ENCODE data around the gene APOE. TPM values are rescaled to one million over a fixed set of nuclear protein-coding genes. Genes with fewer than 3 reads are reported as not detected.

The APOE gene
- total RNA-seq, 1 donor from 2014 or later = 89.0 TPM

DNA sequence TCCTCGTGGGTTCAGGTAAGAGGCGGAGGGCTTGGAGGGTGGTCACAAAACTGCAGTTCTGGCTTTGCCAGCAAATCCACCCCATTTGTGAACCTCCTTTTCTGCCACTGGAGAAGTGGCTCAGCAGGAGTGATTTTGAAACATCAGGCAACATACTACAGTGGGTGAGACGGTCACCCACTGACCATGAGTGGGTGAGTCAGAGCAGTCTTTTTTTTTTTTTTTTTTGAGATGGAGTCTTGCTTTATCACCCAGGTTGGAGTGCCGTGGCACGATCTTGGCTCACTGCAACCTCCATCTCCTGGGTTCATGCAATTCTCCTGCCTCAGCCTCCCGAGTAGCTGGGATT lies 11.6 kb upstream of the APOE start:
- Histone ChIP-seq H3K36me3 (ENCODE audit: control insufficient read depth, insufficient read depth, low read length) (peaks cover 8% of the 10 kb centered on the region), H3K4me3 (ENCODE audit: low read depth, low read length) (no peak overlapping the region), H3K27me3 (ENCODE audit: control insufficient read depth, insufficient read depth, low read length) (no peaks in the 10 kb centered on the region)
- DNase-seq (ENCODE audit: low read depth) = no peak
- TF ChIP-seq, protein P1, sequence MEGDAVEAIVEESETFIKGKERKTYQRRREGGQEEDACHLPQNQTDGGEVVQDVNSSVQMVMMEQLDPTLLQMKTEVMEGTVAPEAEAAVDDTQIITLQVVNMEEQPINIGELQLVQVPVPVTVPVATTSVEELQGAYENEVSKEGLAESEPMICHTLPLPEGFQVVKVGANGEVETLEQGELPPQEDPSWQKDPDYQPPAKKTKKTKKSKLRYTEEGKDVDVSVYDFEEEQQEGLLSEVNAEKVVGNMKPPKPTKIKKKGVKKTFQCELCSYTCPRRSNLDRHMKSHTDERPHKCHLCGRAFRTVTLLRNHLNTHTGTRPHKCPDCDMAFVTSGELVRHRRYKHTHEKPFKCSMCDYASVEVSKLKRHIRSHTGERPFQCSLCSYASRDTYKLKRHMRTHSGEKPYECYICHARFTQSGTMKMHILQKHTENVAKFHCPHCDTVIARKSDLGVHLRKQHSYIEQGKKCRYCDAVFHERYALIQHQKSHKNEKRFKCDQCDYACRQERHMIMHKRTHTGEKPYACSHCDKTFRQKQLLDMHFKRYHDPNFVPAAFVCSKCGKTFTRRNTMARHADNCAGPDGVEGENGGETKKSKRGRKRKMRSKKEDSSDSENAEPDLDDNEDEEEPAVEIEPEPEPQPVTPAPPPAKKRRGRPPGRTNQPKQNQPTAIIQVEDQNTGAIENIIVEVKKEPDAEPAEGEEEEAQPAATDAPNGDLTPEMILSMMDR (IDR thresholded peaks at IDR 0.05; ENCODE audit: insufficient read depth, low read length, poor library complexity, severe bottlenecking) = no peak

DNA sequence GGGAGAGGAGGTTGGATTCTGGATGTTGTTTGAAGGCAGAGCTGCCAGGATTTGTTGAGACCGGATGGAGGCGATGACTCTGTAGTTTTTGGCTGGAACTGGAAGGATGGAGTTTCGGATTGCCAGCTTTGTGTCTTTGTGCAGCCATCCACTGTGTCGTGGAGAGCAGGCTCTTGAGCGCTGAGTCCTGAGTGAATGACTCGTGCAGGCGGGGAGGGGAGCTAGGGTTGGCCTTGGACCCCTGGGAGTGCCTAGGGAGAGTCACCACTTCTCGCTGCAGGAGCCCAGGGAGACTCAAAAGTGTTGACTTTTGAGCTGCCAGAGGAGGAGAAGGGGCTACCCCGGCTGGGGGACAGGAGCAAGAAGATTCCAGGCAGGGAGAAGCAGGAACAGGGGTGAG lies 10.7 kb upstream of the APOE start:
- TF ChIP-seq, protein P1 (IDR thresholded peaks at IDR 0.05; ENCODE audit: insufficient read depth, low read length, poor library complexity, severe bottlenecking) = no peak
- Histone ChIP-seq H3K36me3 (ENCODE audit: control insufficient read depth, insufficient read depth, low read length) (peaks cover 8% of the 10 kb centered on the region), H3K4me3 (ENCODE audit: low read depth, low read length) (no peak overlapping the region), H3K27me3 (ENCODE audit: control insufficient read depth, insufficient read depth, low read length) (no peaks in the 10 kb centered on the region)
- DNase-seq (ENCODE audit: low read depth) = no peak

DNA sequence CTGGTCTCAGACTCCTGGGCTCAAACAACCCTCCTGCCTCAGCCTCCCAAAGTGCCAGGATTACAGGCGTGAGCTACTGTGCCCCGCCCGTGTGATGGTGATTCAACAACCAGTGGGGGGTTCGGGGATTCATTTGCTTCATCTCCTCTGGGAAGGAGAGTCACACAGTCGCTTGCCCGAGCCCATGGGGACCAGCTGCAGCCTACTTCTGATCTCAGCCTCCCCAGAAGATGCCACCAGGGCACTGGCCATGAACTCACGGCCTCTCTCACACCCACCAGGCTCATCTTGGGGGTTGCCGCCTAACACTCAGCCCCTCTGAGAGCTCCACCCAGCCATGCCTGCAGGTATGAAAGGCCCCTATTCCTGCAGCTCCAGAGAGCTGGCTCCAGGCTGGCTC lies 7.8 kb upstream of the APOE start:
- no peak for DNase-seq (ENCODE audit: low read depth)
- TF ChIP-seq, protein P1 (IDR thresholded peaks at IDR 0.05; ENCODE audit: insufficient read depth, low read length, poor library complexity, severe bottlenecking) = no peak
- Histone ChIP-seq H3K36me3 (ENCODE audit: control insufficient read depth, insufficient read depth, low read length) (peaks cover 9% of the 10 kb centered on the region), H3K4me3 (ENCODE audit: low read depth, low read length) (no peak overlapping the region), H3K27me3 (ENCODE audit: control insufficient read depth, insufficient read depth, low read length) (no peaks in the 10 kb centered on the region)

DNA sequence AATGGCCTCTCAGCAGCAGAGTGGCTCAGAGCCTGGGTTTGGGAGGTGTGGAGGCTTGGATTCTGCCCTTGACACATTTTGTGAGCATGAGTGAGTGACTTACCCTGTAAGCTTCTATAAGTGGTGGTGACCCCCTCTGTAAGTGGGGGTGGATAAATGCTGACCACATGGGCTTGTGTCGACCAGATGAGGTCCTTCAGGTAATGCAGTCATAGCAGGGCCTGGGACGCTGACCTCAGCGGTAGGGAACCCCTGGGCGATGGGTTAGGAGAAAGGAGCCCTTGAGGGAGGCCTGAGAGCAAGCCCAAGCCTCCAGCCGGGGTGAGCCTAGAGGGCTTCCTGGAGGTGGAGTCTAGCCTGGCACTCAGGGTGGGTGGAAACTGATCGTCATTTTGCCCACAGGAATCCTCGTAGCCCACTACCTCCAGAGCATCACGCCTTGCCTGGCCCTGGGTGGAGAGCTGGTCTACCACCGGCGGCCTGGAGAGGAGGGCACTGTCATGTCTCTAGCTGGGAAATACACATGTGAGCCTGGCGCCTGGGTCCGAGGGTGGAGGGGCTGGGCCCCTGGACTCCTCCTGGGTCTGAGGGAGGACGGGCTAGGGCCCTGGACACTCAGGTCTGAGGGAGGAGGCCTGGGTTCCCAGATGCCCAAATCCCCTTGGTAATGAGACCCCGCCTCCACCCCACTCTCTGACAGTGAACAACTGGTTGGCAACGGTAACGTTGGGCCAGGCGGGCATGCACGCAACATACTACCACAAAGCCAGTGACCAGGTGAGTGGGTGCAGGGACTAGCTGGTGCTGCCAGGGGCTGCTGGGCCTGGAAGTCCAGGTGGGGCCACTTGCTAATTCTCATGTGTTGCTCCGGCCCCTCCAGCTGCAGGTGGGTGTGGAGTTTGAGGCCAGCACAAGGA lies 5.0 kb upstream of the APOE start:
- H3K36me3 ChIP-seq (ENCODE audit: control insufficient read depth, insufficient read depth, low read length) = peaks cover 6% of the 10 kb centered on the region

DNA sequence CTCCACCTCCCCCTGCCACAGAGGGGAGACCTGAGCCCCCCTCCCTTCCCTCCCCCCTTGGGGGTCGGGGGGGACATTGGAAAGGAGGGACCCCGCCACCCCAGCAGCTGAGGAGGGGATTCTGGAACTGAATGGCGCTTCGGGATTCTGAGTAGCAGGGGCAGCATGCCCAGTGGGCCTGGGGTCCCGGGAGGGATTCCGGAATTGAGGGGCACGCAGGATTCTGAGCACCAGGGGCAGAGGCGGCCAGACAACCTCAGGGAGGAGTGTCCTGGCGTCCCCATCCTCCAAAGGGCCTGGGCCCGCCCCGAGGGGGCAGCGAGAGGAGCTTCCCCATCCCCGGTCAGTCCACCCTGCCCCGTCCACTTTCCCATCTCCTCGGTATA lies 2.4 kb upstream of the APOE start:
- no peak for DNase-seq (ENCODE audit: low read depth)
- TF ChIP-seq, protein P1 (IDR thresholded peaks at IDR 0.05; ENCODE audit: insufficient read depth, low read length, poor library complexity, severe bottlenecking) = no peak
- peaks cover 17% of the 10 kb centered on the region for H3K27me3 ChIP-seq (ENCODE audit: control insufficient read depth, insufficient read depth, low read length)
- H3K36me3 ChIP-seq (ENCODE audit: control insufficient read depth, insufficient read depth, low read length) = peaks cover 2% of the 10 kb centered on the region
- H3K4me3 ChIP-seq (ENCODE audit: low read depth, low read length) = no peak overlapping the region

More for the DNA sequence above, 5.0 kb upstream of the APOE start:
- peaks cover 9% of the 10 kb centered on the region for H3K27me3 ChIP-seq (ENCODE audit: control insufficient read depth, insufficient read depth, low read length)
- H3K4me3 ChIP-seq (ENCODE audit: low read depth, low read length) = no peak overlapping the region
- TF ChIP-seq, protein P1 (IDR thresholded peaks at IDR 0.05; ENCODE audit: insufficient read depth, low read length, poor library complexity, severe bottlenecking) = no peak
- DNase-seq (ENCODE audit: low read depth) = no peak

Data from kidney epithelial cell (primary cell).